Measurements from ENCODE around the gene LTB4R2.

LTB4R2 gene

GRCh38 chr14:24269910-24270536 is 39.9 kb upstream of the LTB4R2 start:
- Histone ChIP-seq H3K79me1 (ENCODE audit: low read length) (no peaks in the 10 kb centered on the region), H3K4me2 (ENCODE audit: low read length) (no peak overlapping the region), H3K56ac (ENCODE audit: low read length) (no peak overlapping the region), H3K18ac (ENCODE audit: low read length) (no peak overlapping the region), H3K27me3 (ENCODE audit: insufficient read depth, low read length, poor library complexity) (no peaks in the 10 kb centered on the region), H3K27ac (ENCODE audit: low read depth, low read length) (no peak overlapping the region), H3K36me3 (ENCODE audit: control insufficient read depth, insufficient read depth, low read length) (no peaks in the 10 kb centered on the region), H3K79me2 (ENCODE audit: control insufficient read depth, insufficient read depth, low read length) (no peaks in the 10 kb centered on the region), H2AK5ac (ENCODE audit: low read length) (no peak overlapping the region), H4K5ac (ENCODE audit: low read length) (no peak overlapping the region), H2BK15ac (replicated peaks; ENCODE audit: low read depth) (no peak overlapping the region), H3K4me1 (ENCODE audit: control insufficient read depth, low read depth, low read length) (no peaks in the 10 kb centered on the region), H2BK120ac (ENCODE audit: low read depth, low read length) (no peak overlapping the region), H4K8ac (ENCODE audit: low read depth, low read length) (no peak overlapping the region), H3K4ac (ENCODE audit: low read depth, low read length) (no peak overlapping the region), H3K23ac (ENCODE audit: low read length) (no peak overlapping the region), H3K9ac (ENCODE audit: low read length) (no peak overlapping the region), H2BK5ac (ENCODE audit: low read length) (no peak overlapping the region), H3K4me3 (ENCODE audit: low read length) (no peak overlapping the region)
- DNase-seq: no peak
- WGBS (ENCODE audit: extremely low coverage, insufficient coverage, low lambda C conversion rate): no CpG with 5 or more reads among the region's 14 CpGs

- H2BK15ac ChIP-seq (replicated peaks; ENCODE audit: low read depth): no peak overlapping the region
- H3K4me1 ChIP-seq (ENCODE audit: control insufficient read depth, low read depth, low read length): no peaks in the 10 kb centered on the region
- H2AK5ac ChIP-seq (ENCODE audit: low read length): no peak overlapping the region
- no peak overlapping the region for H2BK120ac ChIP-seq (ENCODE audit: low read depth, low read length)
- DNase-seq: no peak
- WGBS (ENCODE audit: extremely low coverage, insufficient coverage, low lambda C conversion rate): no CpG with 5 or more reads among the region's 13 CpGs
- H3K36me3 ChIP-seq (ENCODE audit: control insufficient read depth, insufficient read depth, low read length): no peaks in the 10 kb centered on the region
- peak overlapping the region; percentile 99 for H3K56ac ChIP-seq (ENCODE audit: low read length)
- H3K9ac ChIP-seq (ENCODE audit: low read length): peak overlapping the region; percentile 97
- H4K5ac ChIP-seq (ENCODE audit: low read length): no peak overlapping the region
- no peaks in the 10 kb centered on the region for H3K27me3 ChIP-seq (ENCODE audit: insufficient read depth, low read length, poor library complexity)
- peak overlapping the region; percentile 23 for H3K4me3 ChIP-seq (ENCODE audit: low read length)
- peak overlapping the region; percentile 29 for H4K8ac ChIP-seq (ENCODE audit: low read depth, low read length)
- H2BK5ac ChIP-seq (ENCODE audit: low read length): no peak overlapping the region
- no peak overlapping the region for H3K4ac ChIP-seq (ENCODE audit: low read depth, low read length)
- no peak overlapping the region for H3K23ac ChIP-seq (ENCODE audit: low read length)
- no peaks in the 10 kb centered on the region for H3K79me1 ChIP-seq (ENCODE audit: low read length)
- no peak overlapping the region for H3K27ac ChIP-seq (ENCODE audit: low read depth, low read length)
- no peaks in the 10 kb centered on the region for H3K79me2 ChIP-seq (ENCODE audit: control insufficient read depth, insufficient read depth, low read length)
- peak overlapping the region; percentile 17 for H3K4me2 ChIP-seq (ENCODE audit: low read length)
- no peak overlapping the region for H3K18ac ChIP-seq (ENCODE audit: low read length)
These were observed 39.3 kb upstream of the LTB4R2 start for GRCh38 chr14:24270537-24271133.

GRCh38 chr14:24271134-24271833 is 38.7 kb upstream of the LTB4R2 start, which contains the start of gene RABGGTA:
TSS of gene RABGGTA (minus strand) at chr14:24271597. CDS start at chr14:24271115, 482 bp downstream.
- peak within 1 kb of the TSS; percentile 93 for H2BK5ac ChIP-seq (ENCODE audit: low read length)
- no peaks in the 10 kb centered on the region for H3K4me1 ChIP-seq (ENCODE audit: control insufficient read depth, low read depth, low read length)
- peak; percentile 95 for DNase-seq
- H3K79me2 ChIP-seq (ENCODE audit: control insufficient read depth, insufficient read depth, low read length): no peaks in the 10 kb centered on the region
- peak within 1 kb of the TSS; percentile 71 for H3K4me3 ChIP-seq (ENCODE audit: low read length)
- no peak within 1 kb of the TSS for H3K23ac ChIP-seq (ENCODE audit: low read length)
- peak within 1 kb of the TSS; percentile 99 for H3K56ac ChIP-seq (ENCODE audit: low read length)
- H3K4ac ChIP-seq (ENCODE audit: low read depth, low read length): peak within 1 kb of the TSS; percentile 95
- no peaks in the 10 kb centered on the region for H3K27me3 ChIP-seq (ENCODE audit: insufficient read depth, low read length, poor library complexity)
- peak within 1 kb of the TSS; percentile 88 for H3K27ac ChIP-seq (ENCODE audit: low read depth, low read length)
- no peaks in the 10 kb centered on the region for H3K79me1 ChIP-seq (ENCODE audit: low read length)
- peak within 1 kb of the TSS; percentile 98 for H3K4me2 ChIP-seq (ENCODE audit: low read length)
- H3K9ac ChIP-seq (ENCODE audit: low read length): peak within 1 kb of the TSS; percentile 97
- H2BK15ac ChIP-seq (replicated peaks; ENCODE audit: low read depth): no peak within 1 kb of the TSS
- peak within 1 kb of the TSS; percentile 32 for H2BK120ac ChIP-seq (ENCODE audit: low read depth, low read length)
- H2AK5ac ChIP-seq (ENCODE audit: low read length): no peak within 1 kb of the TSS
- H3K18ac ChIP-seq (ENCODE audit: low read length): peak within 1 kb of the TSS; percentile 92
- no CpG with 5 or more reads among the region's 61 CpGs for WGBS (ENCODE audit: extremely low coverage, insufficient coverage, low lambda C conversion rate)
- H4K5ac ChIP-seq (ENCODE audit: low read length): no peak within 1 kb of the TSS
- peak within 1 kb of the TSS; percentile 91 for H4K8ac ChIP-seq (ENCODE audit: low read depth, low read length)
- no peaks in the 10 kb centered on the region for H3K36me3 ChIP-seq (ENCODE audit: control insufficient read depth, insufficient read depth, low read length)

- H3K4me2 ChIP-seq (ENCODE audit: low read length): peak overlapping the region; percentile 98
- no peak overlapping the region for H4K8ac ChIP-seq (ENCODE audit: low read depth, low read length)
- no peak overlapping the region for H3K18ac ChIP-seq (ENCODE audit: low read length)
- no peak overlapping the region for H2BK15ac ChIP-seq (replicated peaks; ENCODE audit: low read depth)
- no peak overlapping the region for H3K27ac ChIP-seq (ENCODE audit: low read depth, low read length)
- peak overlapping the region; percentile 60 for H3K4me3 ChIP-seq (ENCODE audit: low read length)
- H3K4me1 ChIP-seq (ENCODE audit: control insufficient read depth, low read depth, low read length): no peaks in the 10 kb centered on the region
- no peak overlapping the region for H3K23ac ChIP-seq (ENCODE audit: low read length)
- H3K36me3 ChIP-seq (ENCODE audit: control insufficient read depth, insufficient read depth, low read length): no peaks in the 10 kb centered on the region
- peak overlapping the region; percentile 63 for H3K9ac ChIP-seq (ENCODE audit: low read length)
- H3K79me2 ChIP-seq (ENCODE audit: control insufficient read depth, insufficient read depth, low read length): no peaks in the 10 kb centered on the region
- DNase-seq: no peak
- no peaks in the 10 kb centered on the region for H3K27me3 ChIP-seq (ENCODE audit: insufficient read depth, low read length, poor library complexity)
- no peak overlapping the region for H4K5ac ChIP-seq (ENCODE audit: low read length)
- H2AK5ac ChIP-seq (ENCODE audit: low read length): no peak overlapping the region
- WGBS (ENCODE audit: extremely low coverage, insufficient coverage, low lambda C conversion rate): no CpG with 5 or more reads among the region's 3 CpGs
- H3K56ac ChIP-seq (ENCODE audit: low read length): peak overlapping the region; percentile 93
- H3K4ac ChIP-seq (ENCODE audit: low read depth, low read length): no peak overlapping the region
- H2BK120ac ChIP-seq (ENCODE audit: low read depth, low read length): no peak overlapping the region
- no peaks in the 10 kb centered on the region for H3K79me1 ChIP-seq (ENCODE audit: low read length)
- no peak overlapping the region for H2BK5ac ChIP-seq (ENCODE audit: low read length)
These were observed 38.1 kb upstream of the LTB4R2 start for GRCh38 chr14:24271834-24272263.

GRCh38 chr14:24272467-24272866 is 37.5 kb upstream of the LTB4R2 start:
- no peaks in the 10 kb centered on the region for H3K79me1 ChIP-seq (ENCODE audit: low read length)
- H3K4me2 ChIP-seq (ENCODE audit: low read length): no peak overlapping the region
- no peaks in the 10 kb centered on the region for H3K27me3 ChIP-seq (ENCODE audit: insufficient read depth, low read length, poor library complexity)
- no peak for DNase-seq
- no peak overlapping the region for H2AK5ac ChIP-seq (ENCODE audit: low read length)
- H2BK5ac ChIP-seq (ENCODE audit: low read length): no peak overlapping the region
- H4K5ac ChIP-seq (ENCODE audit: low read length): no peak overlapping the region
- H3K4ac ChIP-seq (ENCODE audit: low read depth, low read length): no peak overlapping the region
- no peaks in the 10 kb centered on the region for H3K4me1 ChIP-seq (ENCODE audit: control insufficient read depth, low read depth, low read length)
- whole genome bisulfite sequencing (ENCODE audit: extremely low coverage, insufficient coverage, low lambda C conversion rate): no CpG with 5 or more reads among the region's 2 CpGs
- no peak overlapping the region for H3K23ac ChIP-seq (ENCODE audit: low read length)
- H3K18ac ChIP-seq (ENCODE audit: low read length): no peak overlapping the region
- no peak overlapping the region for H3K4me3 ChIP-seq (ENCODE audit: low read length)
- H2BK15ac ChIP-seq (replicated peaks; ENCODE audit: low read depth): no peak overlapping the region
- no peak overlapping the region for H3K56ac ChIP-seq (ENCODE audit: low read length)
- no peak overlapping the region for H4K8ac ChIP-seq (ENCODE audit: low read depth, low read length)
- H3K36me3 ChIP-seq (ENCODE audit: control insufficient read depth, insufficient read depth, low read length): no peaks in the 10 kb centered on the region
- no peak overlapping the region for H3K9ac ChIP-seq (ENCODE audit: low read length)
- no peak overlapping the region for H3K27ac ChIP-seq (ENCODE audit: low read depth, low read length)
- H3K79me2 ChIP-seq (ENCODE audit: control insufficient read depth, insufficient read depth, low read length): no peaks in the 10 kb centered on the region
- no peak overlapping the region for H2BK120ac ChIP-seq (ENCODE audit: low read depth, low read length)

Data from mesendoderm (in vitro differentiated cells).